ENCODE measurements around the gene RALGAPA2.

The RALGAPA2 gene

GRCh38 chr20:20694591-20694990 lies 17.9 kb downstream of the RALGAPA2 start:
- Histone ChIP-seq H3K27me3 (ENCODE audit: control insufficient read depth, insufficient read depth, low read length) (no peaks in the 10 kb centered on the region), H3K9me3 (ENCODE audit: control insufficient read depth, low read length) (no peaks in the 10 kb centered on the region), H3K9ac (ENCODE audit: low read length) (no peak overlapping the region), H3K4me3 (ENCODE audit: low read length) (no peak overlapping the region), H3K36me3 (ENCODE audit: control insufficient read depth, insufficient read depth, low read length) (no peaks in the 10 kb centered on the region), H3K4me1 (ENCODE audit: control insufficient read depth, insufficient read depth, low read length) (peaks cover 20% of the 10 kb centered on the region)

- no peak overlapping the region for H3K9ac ChIP-seq (ENCODE audit: low read length)
- no peaks in the 10 kb centered on the region for H3K9me3 ChIP-seq (ENCODE audit: control insufficient read depth, low read length)
- peaks cover 10% of the 10 kb centered on the region for H3K4me1 ChIP-seq (ENCODE audit: control insufficient read depth, insufficient read depth, low read length)
- no peak overlapping the region for H3K4me3 ChIP-seq (ENCODE audit: low read length)
- H3K36me3 ChIP-seq (ENCODE audit: control insufficient read depth, insufficient read depth, low read length): no peaks in the 10 kb centered on the region
- no peaks in the 10 kb centered on the region for H3K27me3 ChIP-seq (ENCODE audit: control insufficient read depth, insufficient read depth, low read length)
These were observed 19.9 kb downstream of the RALGAPA2 start for GRCh38 chr20:20692587-20692986.

DNA sequence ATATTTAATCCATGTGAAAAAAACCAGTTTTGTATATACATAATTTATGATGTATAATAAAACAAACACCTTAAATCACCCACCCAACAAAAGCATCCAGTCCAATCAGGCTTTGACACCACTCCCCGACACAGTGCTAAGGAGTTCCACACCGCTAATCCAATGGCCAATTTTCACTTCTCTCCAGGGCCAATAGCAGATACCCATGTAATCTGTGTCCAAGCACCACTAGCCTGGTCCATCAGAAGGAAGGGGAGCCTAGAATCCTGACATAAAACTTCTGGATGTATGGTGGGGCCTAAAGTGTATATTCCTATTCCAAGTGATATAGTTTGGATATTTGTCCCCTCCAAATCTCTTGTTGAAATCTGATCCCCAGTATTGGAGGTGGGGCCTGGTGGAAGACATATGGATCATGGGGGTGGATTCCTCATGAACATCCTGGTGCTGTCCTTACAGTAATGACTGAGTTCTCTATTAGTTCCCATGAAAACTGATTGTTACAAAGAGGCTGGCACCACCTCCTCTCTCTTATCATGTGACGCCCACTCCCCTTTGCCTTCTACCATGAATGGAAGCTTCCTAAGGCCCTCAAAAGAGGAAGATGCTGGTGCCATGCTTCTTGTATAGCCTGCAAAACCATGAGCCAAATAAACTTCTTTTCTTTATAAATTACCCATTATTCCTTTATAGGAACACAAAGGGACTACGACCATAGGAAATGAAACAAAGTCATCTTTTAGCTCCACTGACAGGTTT lies 20.8 kb downstream of the RALGAPA2 start:
- Histone ChIP-seq H3K4me3 (ENCODE audit: low read length) (no peak overlapping the region), H3K4me1 (ENCODE audit: control insufficient read depth, insufficient read depth, low read length) (peaks cover 6% of the 10 kb centered on the region), H3K36me3 (ENCODE audit: control insufficient read depth, insufficient read depth, low read length) (no peaks in the 10 kb centered on the region), H3K9ac (ENCODE audit: low read length) (no peak overlapping the region), H3K27me3 (ENCODE audit: control insufficient read depth, insufficient read depth, low read length) (no peaks in the 10 kb centered on the region), H3K9me3 (ENCODE audit: control insufficient read depth, low read length) (no peaks in the 10 kb centered on the region)

DNA sequence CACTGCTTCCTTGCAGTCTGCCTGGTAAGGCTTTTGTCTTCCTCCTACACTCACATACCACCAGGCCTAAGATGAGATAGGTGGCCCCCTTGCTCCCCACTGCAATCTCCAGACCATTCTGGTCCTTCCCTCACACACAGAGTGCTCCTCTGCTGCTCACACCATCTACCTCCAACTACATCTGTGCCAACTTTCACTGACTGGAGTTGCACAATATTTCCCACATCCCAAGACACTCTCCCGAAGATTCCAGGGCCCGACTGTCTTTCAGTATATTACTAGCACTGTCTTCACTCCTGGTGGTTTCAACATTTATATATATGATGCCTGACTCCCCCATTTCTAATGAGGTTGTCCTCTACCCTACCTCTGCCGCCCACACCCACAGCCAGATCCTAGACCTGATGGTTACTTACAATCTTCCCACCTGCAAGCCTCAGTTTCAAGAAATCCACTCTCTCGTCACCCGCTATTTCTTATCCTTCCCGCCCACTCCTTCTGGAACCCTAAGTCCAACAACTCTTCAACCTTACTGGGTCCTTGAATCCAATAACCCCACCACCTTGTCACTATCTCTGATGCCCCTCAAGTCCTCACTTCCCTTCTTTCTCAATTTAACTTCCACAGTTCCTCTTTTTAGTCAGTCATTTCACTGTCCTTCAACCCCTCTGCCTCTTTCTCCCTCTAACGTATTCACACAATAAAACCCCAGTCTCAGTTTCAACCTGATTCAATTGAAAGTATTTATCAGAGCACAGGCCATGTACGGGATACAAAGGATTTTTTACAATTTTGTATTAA lies 21.6 kb downstream of the RALGAPA2 start:
- H3K4me1 ChIP-seq (ENCODE audit: control insufficient read depth, insufficient read depth, low read length): peaks cover 8% of the 10 kb centered on the region

GRCh38 chr20:20687319-20687718 lies 25.1 kb downstream of the RALGAPA2 start:
- H3K4me1 ChIP-seq (ENCODE audit: control insufficient read depth, insufficient read depth, low read length): peaks cover 28% of the 10 kb centered on the region

More for the DNA sequence above, 21.6 kb downstream of the RALGAPA2 start:
- Histone ChIP-seq H3K9me3 (ENCODE audit: control insufficient read depth, low read length) (no peaks in the 10 kb centered on the region), H3K36me3 (ENCODE audit: control insufficient read depth, insufficient read depth, low read length) (no peaks in the 10 kb centered on the region), H3K9ac (ENCODE audit: low read length) (no peak overlapping the region), H3K27me3 (ENCODE audit: control insufficient read depth, insufficient read depth, low read length) (no peaks in the 10 kb centered on the region), H3K4me3 (ENCODE audit: low read length) (no peak overlapping the region)

GRCh38 chr20:20685635-20686034 lies 26.8 kb downstream of the RALGAPA2 start:
- H3K36me3 ChIP-seq (ENCODE audit: control insufficient read depth, insufficient read depth, low read length): no peaks in the 10 kb centered on the region
- peaks cover 33% of the 10 kb centered on the region for H3K4me1 ChIP-seq (ENCODE audit: control insufficient read depth, insufficient read depth, low read length)
- H3K4me3 ChIP-seq (ENCODE audit: low read length): no peak overlapping the region
- H3K9me3 ChIP-seq (ENCODE audit: control insufficient read depth, low read length): no peaks in the 10 kb centered on the region
- H3K9ac ChIP-seq (ENCODE audit: low read length): no peak overlapping the region
- H3K27me3 ChIP-seq (ENCODE audit: control insufficient read depth, insufficient read depth, low read length): no peaks in the 10 kb centered on the region

More at GRCh38 chr20:20687319-20687718, 25.1 kb downstream of the RALGAPA2 start:
- no peaks in the 10 kb centered on the region for H3K36me3 ChIP-seq (ENCODE audit: control insufficient read depth, insufficient read depth, low read length)
- no peak overlapping the region for H3K9ac ChIP-seq (ENCODE audit: low read length)
- no peaks in the 10 kb centered on the region for H3K9me3 ChIP-seq (ENCODE audit: control insufficient read depth, low read length)
- no peak overlapping the region for H3K4me3 ChIP-seq (ENCODE audit: low read length)
- no peaks in the 10 kb centered on the region for H3K27me3 ChIP-seq (ENCODE audit: control insufficient read depth, insufficient read depth, low read length)

DNA sequence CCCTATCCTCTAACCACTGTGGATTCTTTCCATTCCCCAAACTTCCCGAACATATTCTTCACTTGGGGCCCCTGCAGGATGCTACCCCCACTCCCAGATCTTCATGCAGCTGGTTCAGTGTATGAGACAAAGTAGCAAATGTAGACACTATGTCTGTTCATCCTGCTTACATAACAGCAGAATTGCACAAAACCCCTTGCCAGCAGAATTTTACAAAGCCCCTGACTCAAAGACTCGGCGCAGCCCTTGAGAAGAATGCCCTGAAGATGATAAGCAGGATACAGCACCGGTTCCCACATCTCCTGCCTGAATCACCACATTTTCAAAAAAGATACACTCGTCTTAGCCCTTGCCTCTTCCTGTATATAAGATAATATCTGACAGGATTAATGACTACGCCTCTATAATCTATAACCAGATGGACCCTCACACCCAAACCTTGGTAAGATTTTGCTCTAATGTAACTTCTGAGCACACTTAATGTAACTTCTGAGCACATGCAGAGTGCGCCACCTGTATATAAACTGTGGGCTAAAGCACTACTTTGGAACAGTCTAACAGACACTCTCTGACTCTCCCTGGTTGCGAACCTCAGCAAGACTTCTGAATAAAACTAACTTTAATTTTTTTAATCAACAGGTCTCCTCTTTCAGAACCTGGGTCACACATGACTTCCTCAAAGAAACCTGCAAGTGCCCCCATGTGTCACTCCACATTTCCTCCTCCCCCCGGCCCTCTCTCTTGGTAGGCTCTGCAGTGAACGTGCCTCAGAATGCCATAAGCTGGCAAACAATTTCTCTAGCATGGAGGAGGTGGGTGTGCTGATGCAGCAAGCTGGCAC lies 28.7 kb downstream of the RALGAPA2 start:
- Histone ChIP-seq H3K9ac (ENCODE audit: low read length) (no peak overlapping the region), H3K4me1 (ENCODE audit: control insufficient read depth, insufficient read depth, low read length) (peaks cover 34% of the 10 kb centered on the region), H3K36me3 (ENCODE audit: control insufficient read depth, insufficient read depth, low read length) (no peaks in the 10 kb centered on the region), H3K4me3 (ENCODE audit: low read length) (no peak overlapping the region), H3K9me3 (ENCODE audit: control insufficient read depth, low read length) (no peaks in the 10 kb centered on the region), H3K27me3 (ENCODE audit: control insufficient read depth, insufficient read depth, low read length) (no peaks in the 10 kb centered on the region)

DNA sequence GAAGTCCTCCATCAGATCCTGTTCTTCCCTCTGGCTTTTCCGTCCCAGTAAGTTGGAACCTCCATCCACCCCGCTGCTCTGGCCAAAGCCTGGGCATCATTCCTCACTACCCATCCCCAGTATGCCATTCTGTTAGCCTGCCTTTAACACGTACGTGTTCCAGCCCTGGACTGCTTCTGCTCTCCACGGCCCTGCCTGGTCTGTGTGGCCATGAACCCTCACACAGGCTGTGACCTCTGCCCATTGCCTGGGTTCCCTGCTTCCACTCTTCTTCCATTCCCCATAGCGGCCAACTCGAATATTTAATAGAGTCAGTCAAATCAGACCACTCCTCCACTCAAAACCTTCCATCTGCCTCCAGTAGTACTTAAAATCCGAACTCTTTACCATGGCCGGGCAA lies 29.4 kb downstream of the RALGAPA2 start:
- no peak overlapping the region for H3K9ac ChIP-seq (ENCODE audit: low read length)
- H3K4me3 ChIP-seq (ENCODE audit: low read length): no peak overlapping the region
- H3K4me1 ChIP-seq (ENCODE audit: control insufficient read depth, insufficient read depth, low read length): peaks cover 34% of the 10 kb centered on the region
- no peaks in the 10 kb centered on the region for H3K9me3 ChIP-seq (ENCODE audit: control insufficient read depth, low read length)
- H3K27me3 ChIP-seq (ENCODE audit: control insufficient read depth, insufficient read depth, low read length): no peaks in the 10 kb centered on the region
- no peaks in the 10 kb centered on the region for H3K36me3 ChIP-seq (ENCODE audit: control insufficient read depth, insufficient read depth, low read length)

DNA sequence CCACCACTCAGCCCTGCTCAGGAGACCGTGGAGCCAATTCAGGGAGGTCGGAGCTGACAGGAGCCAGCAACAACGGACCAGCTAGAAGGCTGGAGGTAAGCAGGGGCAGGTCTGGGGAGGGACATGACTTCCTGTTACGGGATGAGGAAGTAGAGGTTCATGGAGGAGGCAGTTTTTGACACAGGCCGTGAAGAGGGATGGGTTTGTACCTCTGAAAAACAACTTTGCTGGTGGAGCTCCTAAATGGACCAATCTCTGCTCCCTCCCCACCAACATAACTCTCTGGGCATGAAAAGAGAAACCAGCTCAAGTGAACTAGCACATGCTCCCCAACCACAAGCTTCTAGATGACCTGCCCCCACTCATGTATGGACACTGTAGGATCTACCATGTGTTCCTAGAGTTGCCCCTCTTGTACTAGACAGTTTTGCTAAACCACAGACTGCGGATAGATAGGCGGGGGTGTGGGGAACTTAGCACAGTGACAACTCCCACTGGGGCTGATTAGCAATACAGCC lies 31.4 kb downstream of the RALGAPA2 start:
- Histone ChIP-seq H3K4me1 (ENCODE audit: control insufficient read depth, insufficient read depth, low read length) (peaks cover 33% of the 10 kb centered on the region), H3K4me3 (ENCODE audit: low read length) (no peak overlapping the region)

DNA sequence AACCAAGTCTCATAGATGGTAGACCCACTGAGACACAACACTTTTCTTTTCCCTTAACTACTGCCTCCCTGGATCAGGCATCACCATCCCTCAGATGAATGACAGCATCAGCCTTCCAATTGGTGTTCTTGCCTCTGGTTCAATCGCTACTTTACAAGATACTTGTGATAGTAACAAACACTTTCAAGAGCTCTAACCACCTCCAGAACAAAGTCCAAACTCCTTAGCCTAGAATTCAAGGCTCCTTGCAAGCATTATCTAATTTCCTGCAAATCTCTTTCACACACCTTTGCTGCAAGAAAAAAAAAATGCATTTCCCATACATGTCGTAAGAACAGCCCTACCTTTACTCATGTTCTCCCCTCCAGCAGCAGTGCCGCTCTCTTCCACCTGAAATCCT lies 33.1 kb downstream of the RALGAPA2 start:
- peaks cover 25% of the 10 kb centered on the region for H3K4me1 ChIP-seq (ENCODE audit: control insufficient read depth, insufficient read depth, low read length)
- H3K9me3 ChIP-seq (ENCODE audit: control insufficient read depth, low read length): no peaks in the 10 kb centered on the region
- no peak overlapping the region for H3K9ac ChIP-seq (ENCODE audit: low read length)
- no peak overlapping the region for H3K4me3 ChIP-seq (ENCODE audit: low read length)
- H3K27me3 ChIP-seq (ENCODE audit: control insufficient read depth, insufficient read depth, low read length): no peaks in the 10 kb centered on the region
- no peaks in the 10 kb centered on the region for H3K36me3 ChIP-seq (ENCODE audit: control insufficient read depth, insufficient read depth, low read length)

More for the DNA sequence above, 31.4 kb downstream of the RALGAPA2 start:
- no peaks in the 10 kb centered on the region for H3K9me3 ChIP-seq (ENCODE audit: control insufficient read depth, low read length)
- H3K36me3 ChIP-seq (ENCODE audit: control insufficient read depth, insufficient read depth, low read length): no peaks in the 10 kb centered on the region
- H3K27me3 ChIP-seq (ENCODE audit: control insufficient read depth, insufficient read depth, low read length): no peaks in the 10 kb centered on the region
- H3K9ac ChIP-seq (ENCODE audit: low read length): no peak overlapping the region

DNA sequence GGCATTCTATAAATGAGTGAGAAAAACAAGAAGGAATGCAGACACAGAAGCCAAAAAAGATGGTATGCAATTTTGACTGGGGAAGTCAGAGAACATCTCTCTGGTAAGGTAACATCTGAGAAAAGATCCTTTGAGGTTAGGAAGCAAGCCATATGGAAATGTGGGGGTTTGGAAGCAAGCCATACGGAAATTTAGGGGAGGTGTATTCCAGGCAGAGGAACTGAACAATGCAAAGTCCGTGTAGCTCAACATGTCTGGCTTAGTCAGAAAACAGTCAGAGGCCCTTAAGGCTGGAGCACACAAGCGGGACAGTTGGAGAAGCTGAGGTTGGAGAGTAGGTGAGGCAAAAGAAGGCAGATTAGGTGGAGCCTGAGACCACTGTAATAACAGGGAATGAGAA lies 35.3 kb downstream of the RALGAPA2 start:
- Histone ChIP-seq H3K27me3 (ENCODE audit: control insufficient read depth, insufficient read depth, low read length) (no peaks in the 10 kb centered on the region), H3K9ac (ENCODE audit: low read length) (no peak overlapping the region), H3K4me1 (ENCODE audit: control insufficient read depth, insufficient read depth, low read length) (peaks cover 16% of the 10 kb centered on the region), H3K36me3 (ENCODE audit: control insufficient read depth, insufficient read depth, low read length) (no peaks in the 10 kb centered on the region), H3K9me3 (ENCODE audit: control insufficient read depth, low read length) (no peaks in the 10 kb centered on the region), H3K4me3 (ENCODE audit: low read length) (no peak overlapping the region)

Data from mucosa of stomach (tissue), 1 donor.